ENCODE data around the gene NPSR1. TPM values are rescaled to one million over a fixed set of nuclear protein-coding genes. Genes with fewer than 3 reads are reported as not detected.

NPSR1 gene
- total RNA-seq, 1 donor from 2014 or later, result not detected

DNA sequence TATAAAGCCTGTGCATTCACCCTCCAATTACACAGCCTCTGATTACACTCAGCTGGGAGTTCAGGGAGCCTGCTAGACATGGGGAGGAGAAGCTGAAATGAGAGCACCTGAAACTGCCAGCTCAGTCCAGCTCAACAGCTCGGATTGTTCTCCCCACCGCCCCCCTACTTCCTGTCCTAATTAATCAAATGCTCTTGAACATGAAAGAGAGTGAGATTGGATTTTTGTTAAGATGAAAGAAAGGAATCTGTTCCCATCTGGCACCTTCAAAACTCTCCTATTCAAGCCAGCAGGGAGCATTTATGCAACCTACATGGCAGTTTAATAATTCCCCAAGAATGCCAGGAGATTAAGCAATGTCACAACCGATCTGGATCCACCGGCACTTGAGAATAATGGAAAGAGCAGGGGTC is 98.0 kb downstream of the NPSR1 start:
- no peak overlapping the region for H3K4me3 ChIP-seq (ENCODE audit: low read depth, low read length)
- DNase-seq (ENCODE audit: low read depth), result no peak
- TF ChIP-seq, protein P1, sequence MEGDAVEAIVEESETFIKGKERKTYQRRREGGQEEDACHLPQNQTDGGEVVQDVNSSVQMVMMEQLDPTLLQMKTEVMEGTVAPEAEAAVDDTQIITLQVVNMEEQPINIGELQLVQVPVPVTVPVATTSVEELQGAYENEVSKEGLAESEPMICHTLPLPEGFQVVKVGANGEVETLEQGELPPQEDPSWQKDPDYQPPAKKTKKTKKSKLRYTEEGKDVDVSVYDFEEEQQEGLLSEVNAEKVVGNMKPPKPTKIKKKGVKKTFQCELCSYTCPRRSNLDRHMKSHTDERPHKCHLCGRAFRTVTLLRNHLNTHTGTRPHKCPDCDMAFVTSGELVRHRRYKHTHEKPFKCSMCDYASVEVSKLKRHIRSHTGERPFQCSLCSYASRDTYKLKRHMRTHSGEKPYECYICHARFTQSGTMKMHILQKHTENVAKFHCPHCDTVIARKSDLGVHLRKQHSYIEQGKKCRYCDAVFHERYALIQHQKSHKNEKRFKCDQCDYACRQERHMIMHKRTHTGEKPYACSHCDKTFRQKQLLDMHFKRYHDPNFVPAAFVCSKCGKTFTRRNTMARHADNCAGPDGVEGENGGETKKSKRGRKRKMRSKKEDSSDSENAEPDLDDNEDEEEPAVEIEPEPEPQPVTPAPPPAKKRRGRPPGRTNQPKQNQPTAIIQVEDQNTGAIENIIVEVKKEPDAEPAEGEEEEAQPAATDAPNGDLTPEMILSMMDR (conservative IDR thresholded peaks at IDR 0.05; ENCODE audit: low read depth, low read length), result no peak

DNA sequence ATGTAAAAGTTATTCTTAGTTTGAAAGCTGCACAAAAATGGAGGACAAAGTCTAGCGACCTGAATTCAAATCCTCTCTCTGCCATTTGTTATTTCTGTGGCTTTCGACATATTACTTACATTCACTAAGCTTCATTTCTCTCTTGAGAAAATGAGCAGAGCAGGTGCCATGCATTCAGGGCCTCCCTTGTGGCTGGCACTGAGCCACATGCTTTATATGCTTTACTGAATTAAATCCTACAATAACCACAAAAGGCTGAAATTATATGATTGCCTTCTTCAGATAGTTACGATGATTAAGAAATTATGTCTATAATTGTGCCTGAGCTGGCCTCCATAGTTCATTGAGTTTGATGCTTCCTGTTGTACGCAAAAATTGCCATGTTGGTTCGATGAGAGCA is 98.7 kb downstream of the NPSR1 start:
- DNase-seq (ENCODE audit: low read depth), result no peak
- TF ChIP-seq, protein P1 (conservative IDR thresholded peaks at IDR 0.05; ENCODE audit: low read depth, low read length), result no peak
- no peak overlapping the region for H3K4me3 ChIP-seq (ENCODE audit: low read depth, low read length)

DNA sequence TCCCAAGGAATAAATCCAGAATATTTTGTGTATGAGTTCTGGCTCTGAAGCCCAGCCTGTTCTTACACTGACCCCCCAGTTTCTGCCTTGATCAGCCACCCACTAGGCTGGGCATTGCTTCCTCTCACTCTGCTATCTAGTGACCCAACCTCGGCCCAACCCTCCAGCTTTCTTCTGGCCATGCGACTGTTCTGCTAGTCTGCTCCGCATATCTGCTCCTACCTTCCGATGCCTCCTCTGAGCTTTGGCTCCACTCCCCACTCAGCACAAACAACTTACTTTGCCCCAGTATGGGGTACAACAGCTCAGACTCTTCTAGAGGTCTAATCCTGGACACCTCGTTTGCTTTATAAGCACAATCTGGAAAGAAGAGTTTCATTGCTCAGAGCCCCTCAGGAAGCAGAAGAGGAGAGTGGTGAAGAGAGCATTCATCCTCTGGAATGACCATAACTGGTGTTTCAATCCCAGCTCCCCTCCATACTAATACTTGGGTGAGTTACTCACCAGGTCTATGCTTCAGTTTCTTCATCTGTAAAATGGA is 99.6 kb downstream of the NPSR1 start:
- TF ChIP-seq, protein P1 (conservative IDR thresholded peaks at IDR 0.05; ENCODE audit: low read depth, low read length), result no peak
- no peak overlapping the region for H3K4me3 ChIP-seq (ENCODE audit: low read depth, low read length)
- DNase-seq (ENCODE audit: low read depth), result no peak

DNA sequence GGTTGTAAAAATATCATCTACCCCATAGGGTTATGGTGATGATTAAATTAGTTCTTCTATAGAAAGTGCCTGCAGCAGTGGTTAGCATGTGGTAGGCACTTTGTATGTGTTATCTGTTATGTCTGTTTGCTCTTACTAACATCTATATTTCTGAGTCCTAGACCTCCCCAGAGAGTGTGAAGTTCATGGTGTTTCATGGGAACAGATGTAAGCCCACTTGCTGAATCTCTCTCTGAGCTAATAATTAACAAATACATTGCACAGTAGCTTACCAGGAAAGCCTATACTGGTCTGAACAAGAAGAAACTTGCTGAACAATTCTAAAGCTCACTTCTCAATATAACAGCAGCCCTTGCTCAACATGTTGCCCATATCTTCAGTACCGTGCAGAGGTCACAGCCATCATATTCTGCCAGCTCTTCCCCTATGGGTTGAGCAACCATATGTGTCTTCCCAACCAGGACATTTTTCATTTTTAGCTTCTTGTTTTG is 100.1 kb downstream of the NPSR1 start:
- TF ChIP-seq, protein P1 (conservative IDR thresholded peaks at IDR 0.05; ENCODE audit: low read depth, low read length), result no peak
- DNase-seq (ENCODE audit: low read depth), result no peak
- H3K4me3 ChIP-seq (ENCODE audit: low read depth, low read length), result no peak overlapping the region

DNA sequence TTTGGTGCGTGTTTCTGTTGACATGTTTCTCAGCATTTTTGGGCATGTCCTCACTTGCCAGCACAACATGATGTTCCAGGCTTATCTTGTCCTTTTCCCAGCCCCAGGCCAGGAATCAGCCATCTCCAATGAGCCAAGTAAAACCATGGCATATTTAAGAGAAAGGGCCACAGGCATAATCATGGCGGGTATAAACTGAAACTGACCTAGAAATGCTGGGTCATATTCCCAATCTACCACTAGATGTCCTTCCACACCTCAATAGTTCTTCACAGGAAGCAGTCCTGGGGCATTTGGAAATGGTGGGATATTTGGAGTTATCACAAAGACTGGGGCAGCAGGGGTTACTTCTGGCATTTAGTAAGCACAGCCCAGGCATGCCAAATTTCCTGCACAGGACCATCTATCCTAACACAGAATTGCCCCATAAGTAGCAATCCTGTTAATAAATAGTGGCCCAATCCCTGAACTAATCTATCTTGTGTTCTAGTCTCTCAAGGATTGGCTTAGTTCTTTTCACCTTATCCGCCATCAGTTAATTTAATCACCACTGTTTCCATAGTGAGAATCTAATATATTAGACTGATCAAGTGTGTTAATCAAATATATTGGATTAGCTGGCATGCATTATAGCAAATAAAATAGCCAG is 101.6 kb downstream of the NPSR1 start:
- no peak overlapping the region for H3K4me3 ChIP-seq (ENCODE audit: low read depth, low read length)
- DNase-seq (ENCODE audit: low read depth), result no peak
- TF ChIP-seq, protein P1 (conservative IDR thresholded peaks at IDR 0.05; ENCODE audit: low read depth, low read length), result peak; percentile 78

DNA sequence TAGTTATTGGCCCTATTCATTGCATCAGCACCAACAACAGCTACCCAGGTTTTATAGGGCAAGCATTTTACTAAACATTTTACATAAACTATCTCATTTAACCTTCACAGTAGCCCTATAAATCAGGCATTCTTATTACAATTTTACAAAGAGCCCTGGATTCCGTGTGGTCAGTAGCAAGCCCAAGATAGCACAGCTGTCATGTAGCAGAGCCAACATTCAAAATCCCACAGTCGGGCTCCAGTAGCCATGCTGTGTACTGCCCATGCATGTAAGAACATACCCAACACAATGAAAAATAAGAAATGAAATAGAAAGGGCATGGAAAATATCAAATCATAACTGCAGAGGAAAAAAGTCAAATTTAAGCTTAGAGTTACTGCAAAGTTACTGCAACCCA is 102.3 kb downstream of the NPSR1 start:
- H3K4me3 ChIP-seq (ENCODE audit: low read depth, low read length), result no peak overlapping the region
- TF ChIP-seq, protein P1 (conservative IDR thresholded peaks at IDR 0.05; ENCODE audit: low read depth, low read length), result no peak
- no peak for DNase-seq (ENCODE audit: low read depth)

DNA sequence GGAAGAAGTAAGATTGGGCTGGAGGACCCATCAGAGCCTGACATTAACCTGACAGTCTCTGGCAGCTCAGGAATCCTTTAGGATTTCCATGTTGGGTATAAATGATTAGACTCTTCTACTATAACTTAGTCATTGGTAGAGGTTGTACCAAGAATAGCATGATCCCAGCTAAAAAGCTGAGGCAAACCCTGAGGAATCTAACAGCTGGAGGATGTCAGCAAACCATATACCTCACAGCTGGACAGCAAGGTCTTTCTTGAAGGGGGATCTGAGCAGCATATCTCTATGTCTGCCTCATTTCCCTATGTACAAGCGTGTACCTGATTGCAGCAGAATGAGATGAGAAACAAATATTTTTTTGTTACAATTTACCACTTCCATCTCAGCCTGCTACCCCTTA is 103.2 kb downstream of the NPSR1 start:
- no peak for DNase-seq (ENCODE audit: low read depth)
- H3K4me3 ChIP-seq (ENCODE audit: low read depth, low read length), result no peak overlapping the region
- TF ChIP-seq, protein P1 (conservative IDR thresholded peaks at IDR 0.05; ENCODE audit: low read depth, low read length), result no peak
